Duodenal mucosa (tissue), 2 donors: ENCODE results near the gene FEZF1.
A peak's percentile ranks its signal among the peaks of the same experiment; 100 is the strongest.
"Not testable (repeated sequence)": the region's sequence is repeated elsewhere in the genome, so short reads cannot be mapped to it uniquely, and the experiment has no call there.

Source experiments
- H3K27ac ChIP-seq: one replicate; pipeline ENCODE4 v1.7.0; 2013; ENCODE audit warnings: low read depth, low read length
- H3K27me3 ChIP-seq, 2 donors: one replicate each; pipeline ENCODE4 v1.7.0; 2013; ENCODE audit warnings: low read length in 2 of 2, control low read depth in 1 of 2; ENCODE audit not compliant: insufficient read depth in 2 of 2, control insufficient read depth in 1 of 2
- H3K36me3 ChIP-seq, 2 donors: one replicate each; pipeline ENCODE4 v1.7.0; 2013; ENCODE audit warnings: low read length in 2 of 2, control low read depth in 1 of 2; ENCODE audit not compliant: insufficient read depth in 2 of 2, control insufficient read depth in 1 of 2
- H3K4me1 ChIP-seq, 2 donors: one replicate each; pipeline ENCODE4 v1.7.0; 2013; ENCODE audit warnings: low read length in 2 of 2, control low read depth in 1 of 2; ENCODE audit not compliant: insufficient read depth in 2 of 2, control insufficient read depth in 1 of 2
- H3K4me3 ChIP-seq, 2 donors: one replicate each; pipeline ENCODE4 v1.7.0; 2013; ENCODE audit warnings: low read length in 2 of 2, low read depth in 1 of 2
- H3K9ac ChIP-seq, 2 donors: one replicate each; pipeline ENCODE4 v1.7.0; 2013; ENCODE audit warnings: low read length in 2 of 2, low read depth in 1 of 2
- H3K9me3 ChIP-seq, 2 donors: one replicate each; pipeline ENCODE4 v1.7.0; 2013; ENCODE audit warnings: low read length in 2 of 2, control low read depth in 1 of 2; ENCODE audit not compliant: control insufficient read depth in 1 of 2

The FEZF1 gene

GRCh38 chr7:122300211-122300932, 4.2 kb downstream of the FEZF1 start:
- Histone ChIP-seq H3K36me3 (no peaks in the 10 kb centered on the region), H3K9ac (no peak overlapping the region), H3K4me1 (peaks cover 14 to 24% of the 10 kb centered on the region in 2 donors), H3K27ac (no peak overlapping the region), H3K27me3 (peaks cover 66 to 89% of the 10 kb centered on the region in 2 donors), H3K4me3 (peak overlapping the region; percentile 23 to 40), H3K9me3 (no peaks in the 10 kb centered on the region)

- H3K36me3 ChIP-seq = no peaks in the 10 kb centered on the region
- no peaks in the 10 kb centered on the region for H3K9me3 ChIP-seq
- H3K4me3 ChIP-seq = peak overlapping the region; percentile 23 to 40
- H3K27me3 ChIP-seq = peaks cover 60 to 85% of the 10 kb centered on the region in 2 donors
- H3K27ac ChIP-seq = no peak overlapping the region
- H3K9ac ChIP-seq = no peak overlapping the region
- peaks cover 9 to 18% of the 10 kb centered on the region in 2 donors for H3K4me1 ChIP-seq
Observed at GRCh38 chr7:122299624-122300210, 4.8 kb downstream of the FEZF1 start.

GRCh38 chr7:122298618-122299017, 5.9 kb downstream of the FEZF1 start:
- Histone ChIP-seq H3K4me3 (no peak overlapping the region), H3K4me1 (peaks cover 4 to 13% of the 10 kb centered on the region in 2 donors), H3K36me3 (no peaks in the 10 kb centered on the region), H3K27me3 (peaks cover 51 to 74% of the 10 kb centered on the region in 2 donors), H3K9ac (no peak overlapping the region), H3K27ac (no peak overlapping the region), H3K9me3 (no peaks in the 10 kb centered on the region)

GRCh38 chr7:122298131-122298530, 6.4 kb downstream of the FEZF1 start:
- Histone ChIP-seq H3K4me3 (no peak overlapping the region), H3K9me3 (no peaks in the 10 kb centered on the region), H3K27me3 (peaks cover 46 to 70% of the 10 kb centered on the region in 2 donors), H3K9ac (no peak overlapping the region), H3K27ac (no peak overlapping the region), H3K36me3 (no peaks in the 10 kb centered on the region), H3K4me1 (peaks cover 4 to 13% of the 10 kb centered on the region in 2 donors)

- Histone ChIP-seq H3K27ac (no peak overlapping the region), H3K36me3 (no peaks in the 10 kb centered on the region), H3K4me1 (no peaks in the 10 kb centered on the region), H3K9ac (no peak overlapping the region), H3K4me3 (no peak overlapping the region), H3K9me3 (no peaks in the 10 kb centered on the region), H3K27me3 (peaks cover 0 to 8% of the 10 kb centered on the region in 2 donors)
Observed at GRCh38 chr7:122291189-122291588, 13.4 kb downstream of the FEZF1 start.

- Histone ChIP-seq H3K4me3 (no peak overlapping the region), H3K36me3 (no peaks in the 10 kb centered on the region), H3K27ac (no peak overlapping the region), H3K27me3 (peaks cover 0 to 3% of the 10 kb centered on the region in 2 donors), H3K9me3 (no peaks in the 10 kb centered on the region), H3K4me1 (no peaks in the 10 kb centered on the region), H3K9ac (no peak overlapping the region)
Observed at GRCh38 chr7:122290476-122290875, 14.1 kb downstream of the FEZF1 start.

- no peaks in the 10 kb centered on the region for H3K36me3 ChIP-seq
- H3K4me1 ChIP-seq = no peaks in the 10 kb centered on the region
- H3K9ac ChIP-seq = no peak overlapping the region
- no peak overlapping the region for H3K27ac ChIP-seq
- H3K9me3 ChIP-seq = no peaks in the 10 kb centered on the region
- H3K4me3 ChIP-seq = no peak overlapping the region
- no peaks in the 10 kb centered on the region for H3K27me3 ChIP-seq
Observed at GRCh38 chr7:122289426-122289825, 15.1 kb downstream of the FEZF1 start.

- H3K4me3 ChIP-seq, H3K36me3 ChIP-seq, H3K27me3 ChIP-seq, H3K4me1 ChIP-seq, H3K9me3 ChIP-seq, H3K27ac ChIP-seq, H3K9ac ChIP-seq: not testable (repeated sequence)
Observed at GRCh38 chr7:122284608-122285007, 19.9 kb downstream of the FEZF1 start.

GRCh38 chr7:122273117-122273516, 31.4 kb downstream of the FEZF1 start:
- no peaks in the 10 kb centered on the region for H3K9me3 ChIP-seq
- no peaks in the 10 kb centered on the region for H3K36me3 ChIP-seq
- no peak overlapping the region for H3K4me3 ChIP-seq
- H3K4me1 ChIP-seq = no peaks in the 10 kb centered on the region
- H3K9ac ChIP-seq = no peak overlapping the region
- no peaks in the 10 kb centered on the region for H3K27me3 ChIP-seq
- H3K27ac ChIP-seq = no peak overlapping the region

- Histone ChIP-seq H3K27me3 (no peaks in the 10 kb centered on the region), H3K4me3 (no peak overlapping the region), H3K27ac (no peak overlapping the region), H3K9ac (no peak overlapping the region), H3K9me3 (no peaks in the 10 kb centered on the region), H3K4me1 (no peaks in the 10 kb centered on the region), H3K36me3 (no peaks in the 10 kb centered on the region)
Observed at GRCh38 chr7:122269241-122269640, 35.3 kb downstream of the FEZF1 start.
